Liver (tissue), 3 donors: ENCODE results near the gene PIGA.

Experiments
- EGR1 ChIP-seq, 2 donors: IDR thresholded peaks; 2 replicates each; pipeline ENCODE4 v1.6.1; 2016 to 2018; ENCODE audit warnings: antibody characterized with exemption in 2 of 2, low read depth in 2 of 2
- FOXA1 ChIP-seq: IDR thresholded peaks from 2 replicates; pipeline ENCODE4 v1.6.1; 2016; ENCODE audit warnings: antibody characterized with exemption
- HNF4G ChIP-seq: IDR thresholded peaks from 2 replicates; pipeline ENCODE4 v1.6.1; 2016; ENCODE audit warnings: antibody characterized with exemption
- MAX ChIP-seq: IDR thresholded peaks from 2 replicates; pipeline ENCODE4 v1.6.1; 2016; ENCODE audit warnings: antibody characterized with exemption
- RAD21 ChIP-seq, 2 donors: IDR thresholded peaks; 2 replicates each; pipeline ENCODE4 v1.6.1; 2016; ENCODE audit warnings: antibody characterized with exemption in 2 of 2, mild to moderate bottlenecking in 2 of 2
- RXRA ChIP-seq, 2 donors: IDR thresholded peaks; 2 replicates each; pipeline ENCODE4 v1.6.1; 2017 to 2018; ENCODE audit warnings: antibody characterized with exemption in 2 of 2, mild to moderate bottlenecking in 1 of 2
- SP1 ChIP-seq: IDR thresholded peaks from 2 replicates; pipeline ENCODE4 v1.6.1; 2018; ENCODE audit warnings: antibody characterized with exemption, mild to moderate bottlenecking
- TAF1 ChIP-seq: conservative IDR thresholded peaks from 2 replicates; pipeline ENCODE4 v1.6.1; 2016; ENCODE audit warnings: antibody characterized with exemption, mild to moderate bottlenecking
- YY1 ChIP-seq: IDR thresholded peaks from 2 replicates; pipeline ENCODE4 v1.6.1; 2016; ENCODE audit warnings: antibody characterized with exemption, mild to moderate bottlenecking
- ZBTB33 ChIP-seq: IDR thresholded peaks from 2 replicates; pipeline ENCODE4 v1.6.1; 2016; ENCODE audit warnings: antibody characterized with exemption
- TF ChIP-seq, protein P1 (sequence below): IDR thresholded peaks from 2 replicates; pipeline ENCODE4 v1.6.1; 2016; ENCODE audit warnings: antibody characterized with exemption, mild to moderate bottlenecking
- TF ChIP-seq, protein P2 (sequence below): fragments of 150-350 bp; IDR thresholded peaks from 2 replicates; pipeline ENCODE4 v1.5.1; 2017; ENCODE audit warnings: improper control_type of control experiment, low read depth, low read length; ENCODE audit not compliant: missing input control
- TF ChIP-seq, protein P3 (sequence below): IDR thresholded peaks from 2 replicates; pipeline ENCODE4 v1.6.1; 2016; ENCODE audit warnings: antibody characterized with exemption
- donor health status: healthy.
- donor health status: healthy.

- TF ChIP-seq, protein P1, sequence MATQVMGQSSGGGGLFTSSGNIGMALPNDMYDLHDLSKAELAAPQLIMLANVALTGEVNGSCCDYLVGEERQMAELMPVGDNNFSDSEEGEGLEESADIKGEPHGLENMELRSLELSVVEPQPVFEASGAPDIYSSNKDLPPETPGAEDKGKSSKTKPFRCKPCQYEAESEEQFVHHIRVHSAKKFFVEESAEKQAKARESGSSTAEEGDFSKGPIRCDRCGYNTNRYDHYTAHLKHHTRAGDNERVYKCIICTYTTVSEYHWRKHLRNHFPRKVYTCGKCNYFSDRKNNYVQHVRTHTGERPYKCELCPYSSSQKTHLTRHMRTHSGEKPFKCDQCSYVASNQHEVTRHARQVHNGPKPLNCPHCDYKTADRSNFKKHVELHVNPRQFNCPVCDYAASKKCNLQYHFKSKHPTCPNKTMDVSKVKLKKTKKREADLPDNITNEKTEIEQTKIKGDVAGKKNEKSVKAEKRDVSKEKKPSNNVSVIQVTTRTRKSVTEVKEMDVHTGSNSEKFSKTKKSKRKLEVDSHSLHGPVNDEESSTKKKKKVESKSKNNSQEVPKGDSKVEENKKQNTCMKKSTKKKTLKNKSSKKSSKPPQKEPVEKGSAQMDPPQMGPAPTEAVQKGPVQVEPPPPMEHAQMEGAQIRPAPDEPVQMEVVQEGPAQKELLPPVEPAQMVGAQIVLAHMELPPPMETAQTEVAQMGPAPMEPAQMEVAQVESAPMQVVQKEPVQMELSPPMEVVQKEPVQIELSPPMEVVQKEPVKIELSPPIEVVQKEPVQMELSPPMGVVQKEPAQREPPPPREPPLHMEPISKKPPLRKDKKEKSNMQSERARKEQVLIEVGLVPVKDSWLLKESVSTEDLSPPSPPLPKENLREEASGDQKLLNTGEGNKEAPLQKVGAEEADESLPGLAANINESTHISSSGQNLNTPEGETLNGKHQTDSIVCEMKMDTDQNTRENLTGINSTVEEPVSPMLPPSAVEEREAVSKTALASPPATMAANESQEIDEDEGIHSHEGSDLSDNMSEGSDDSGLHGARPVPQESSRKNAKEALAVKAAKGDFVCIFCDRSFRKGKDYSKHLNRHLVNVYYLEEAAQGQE = peak; percentile 15
- TF ChIP-seq, protein P2, sequence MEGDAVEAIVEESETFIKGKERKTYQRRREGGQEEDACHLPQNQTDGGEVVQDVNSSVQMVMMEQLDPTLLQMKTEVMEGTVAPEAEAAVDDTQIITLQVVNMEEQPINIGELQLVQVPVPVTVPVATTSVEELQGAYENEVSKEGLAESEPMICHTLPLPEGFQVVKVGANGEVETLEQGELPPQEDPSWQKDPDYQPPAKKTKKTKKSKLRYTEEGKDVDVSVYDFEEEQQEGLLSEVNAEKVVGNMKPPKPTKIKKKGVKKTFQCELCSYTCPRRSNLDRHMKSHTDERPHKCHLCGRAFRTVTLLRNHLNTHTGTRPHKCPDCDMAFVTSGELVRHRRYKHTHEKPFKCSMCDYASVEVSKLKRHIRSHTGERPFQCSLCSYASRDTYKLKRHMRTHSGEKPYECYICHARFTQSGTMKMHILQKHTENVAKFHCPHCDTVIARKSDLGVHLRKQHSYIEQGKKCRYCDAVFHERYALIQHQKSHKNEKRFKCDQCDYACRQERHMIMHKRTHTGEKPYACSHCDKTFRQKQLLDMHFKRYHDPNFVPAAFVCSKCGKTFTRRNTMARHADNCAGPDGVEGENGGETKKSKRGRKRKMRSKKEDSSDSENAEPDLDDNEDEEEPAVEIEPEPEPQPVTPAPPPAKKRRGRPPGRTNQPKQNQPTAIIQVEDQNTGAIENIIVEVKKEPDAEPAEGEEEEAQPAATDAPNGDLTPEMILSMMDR = peak; percentile 16
- TF ChIP-seq TAF1 (peak; percentile 65), RAD21 (IDR thresholded peaks at IDR 0.05) (peak; percentile 65 to 70), ZBTB33 (no peak), RXRA (IDR thresholded peaks at IDR 0.05) (peak in 1 of 2 donors; percentile 7), SP1 (peak; percentile 35), HNF4G (no peak), YY1 (peak; percentile 78), FOXA1 (no peak), MAX (no peak), EGR1 (IDR thresholded peaks at IDR 0.05; ENCODE audit: low read depth in 2 of 2) (no peak)
- TF ChIP-seq, protein P3, sequence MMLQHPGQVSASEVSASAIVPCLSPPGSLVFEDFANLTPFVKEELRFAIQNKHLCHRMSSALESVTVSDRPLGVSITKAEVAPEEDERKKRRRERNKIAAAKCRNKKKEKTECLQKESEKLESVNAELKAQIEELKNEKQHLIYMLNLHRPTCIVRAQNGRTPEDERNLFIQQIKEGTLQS = peak; percentile 9
Observed at GRCh38 chrX:15299941-15300851, 35.1 kb downstream of the PIGA start.
